ENCODE data around the gene SESN3. TPM values are rescaled to one million over a fixed set of nuclear protein-coding genes. Genes with fewer than 3 reads are reported as not detected.

The SESN3 gene
- total RNA-seq, 4 donors from 2014 or later, result 12.4 to 37.3 (median 25.5) TPM

DNA sequence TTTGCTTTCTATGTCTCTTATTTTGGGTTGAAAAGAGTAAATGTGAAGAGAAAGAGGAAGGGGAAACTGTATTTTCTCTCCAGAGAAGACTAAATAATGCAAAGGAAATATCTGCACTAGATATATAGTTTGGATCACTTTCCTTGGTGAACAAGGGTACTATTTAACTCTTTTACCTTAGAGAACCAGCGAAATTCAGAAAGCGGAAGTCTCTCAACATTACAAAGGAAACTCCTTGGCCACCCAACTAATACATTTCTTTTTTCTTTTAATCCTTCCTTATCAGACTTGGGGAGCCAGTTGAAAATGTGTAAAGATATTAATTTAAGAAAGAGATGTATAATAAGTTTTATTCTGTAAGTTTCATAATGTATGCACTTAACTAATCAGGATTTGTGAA, 64.2 kb downstream of the SESN3 start:
- 91 to 94% methylated on average over 2 of the region's 2 CpGs for WGBS, 2 donors
- TF ChIP-seq, protein P1, sequence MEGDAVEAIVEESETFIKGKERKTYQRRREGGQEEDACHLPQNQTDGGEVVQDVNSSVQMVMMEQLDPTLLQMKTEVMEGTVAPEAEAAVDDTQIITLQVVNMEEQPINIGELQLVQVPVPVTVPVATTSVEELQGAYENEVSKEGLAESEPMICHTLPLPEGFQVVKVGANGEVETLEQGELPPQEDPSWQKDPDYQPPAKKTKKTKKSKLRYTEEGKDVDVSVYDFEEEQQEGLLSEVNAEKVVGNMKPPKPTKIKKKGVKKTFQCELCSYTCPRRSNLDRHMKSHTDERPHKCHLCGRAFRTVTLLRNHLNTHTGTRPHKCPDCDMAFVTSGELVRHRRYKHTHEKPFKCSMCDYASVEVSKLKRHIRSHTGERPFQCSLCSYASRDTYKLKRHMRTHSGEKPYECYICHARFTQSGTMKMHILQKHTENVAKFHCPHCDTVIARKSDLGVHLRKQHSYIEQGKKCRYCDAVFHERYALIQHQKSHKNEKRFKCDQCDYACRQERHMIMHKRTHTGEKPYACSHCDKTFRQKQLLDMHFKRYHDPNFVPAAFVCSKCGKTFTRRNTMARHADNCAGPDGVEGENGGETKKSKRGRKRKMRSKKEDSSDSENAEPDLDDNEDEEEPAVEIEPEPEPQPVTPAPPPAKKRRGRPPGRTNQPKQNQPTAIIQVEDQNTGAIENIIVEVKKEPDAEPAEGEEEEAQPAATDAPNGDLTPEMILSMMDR (IDR thresholded peaks at IDR 0.05), result no peak
- TF ChIP-seq POLR2A (IDR thresholded peaks at IDR 0.05), result no peak
- H3K4me3 ChIP-seq (ENCODE audit: low read depth, poor library complexity, severe bottlenecking), result no peak overlapping the region
- intact Hi-C loops (cut with DNase I; ENCODE audit: low total_unique reads), result no loop called here
- no peak for DNase-seq (ENCODE audit: low spot score in 2 of 2)

- intact Hi-C loops (cut with DNase I; ENCODE audit: low total_unique reads), result no loop called here
Observed at GRCh38 chr11:95165638-95166037, 65.4 kb downstream of the SESN3 start.

GRCh38 chr11:95163106-95163505, 67.9 kb downstream of the SESN3 start:
- intact Hi-C loops (cut with DNase I; ENCODE audit: low total_unique reads), result no loop called here
- H3K4me3 ChIP-seq (ENCODE audit: low read depth, poor library complexity, severe bottlenecking), result no peak overlapping the region
- WGBS, 2 donors, result 39 to 40% methylated on average over 4 of the region's 4 CpGs
- TF ChIP-seq, protein P1 (IDR thresholded peaks at IDR 0.05), result no peak
- TF ChIP-seq POLR2A (IDR thresholded peaks at IDR 0.05), result no peak
- DNase-seq (ENCODE audit: low spot score in 2 of 2), result no peak

More at GRCh38 chr11:95165638-95166037, 65.4 kb downstream of the SESN3 start:
- TF ChIP-seq POLR2A (IDR thresholded peaks at IDR 0.05), result no peak
- TF ChIP-seq, protein P1 (IDR thresholded peaks at IDR 0.05), result no peak
- DNase-seq (ENCODE audit: low spot score in 2 of 2), result no peak
- H3K4me3 ChIP-seq (ENCODE audit: low read depth, poor library complexity, severe bottlenecking), result no peak overlapping the region

DNA sequence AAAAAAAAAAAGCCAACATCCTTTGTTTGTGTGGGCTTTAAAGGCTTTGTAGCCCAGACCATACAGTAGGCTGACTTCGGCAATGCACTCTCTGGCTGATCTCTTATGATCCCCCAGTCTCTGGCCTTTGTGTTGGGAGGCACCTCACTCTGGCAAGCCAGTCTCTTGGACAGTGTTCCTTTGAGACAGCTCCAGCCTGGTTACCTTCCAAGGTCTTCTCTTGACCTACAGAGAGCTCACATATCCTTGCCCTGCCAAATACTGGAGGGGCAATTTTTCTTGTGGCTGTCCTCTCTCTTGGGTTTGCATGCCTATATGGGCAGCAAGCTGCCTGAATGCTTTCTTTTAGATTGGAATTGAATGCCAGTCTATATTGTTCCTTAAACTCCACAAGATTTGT, 69.8 kb downstream of the SESN3 start:
- no peak for TF ChIP-seq POLR2A (IDR thresholded peaks at IDR 0.05)
- TF ChIP-seq, protein P1 (IDR thresholded peaks at IDR 0.05), result no peak
- no peak overlapping the region for H3K4me3 ChIP-seq (ENCODE audit: low read depth, poor library complexity, severe bottlenecking)
- 83 to 96% methylated on average over 1 of the region's 1 CpG for WGBS, 2 donors
- DNase-seq (ENCODE audit: low spot score in 2 of 2), result no peak
- intact Hi-C loops (cut with DNase I; ENCODE audit: low total_unique reads), result no loop called here

GRCh38 chr11:95157824-95158223, 73.2 kb downstream of the SESN3 start:
- H3K4me3 ChIP-seq (ENCODE audit: low read depth, poor library complexity, severe bottlenecking), result no peak overlapping the region
- TF ChIP-seq, protein P1 (IDR thresholded peaks at IDR 0.05), result no peak
- TF ChIP-seq POLR2A (IDR thresholded peaks at IDR 0.05), result no peak
- no peak for DNase-seq (ENCODE audit: low spot score in 2 of 2)
- intact Hi-C loops (cut with DNase I; ENCODE audit: low total_unique reads), result no loop called here
- WGBS, 2 donors, result 82 to 96% methylated on average over 1 of the region's 1 CpG

GRCh38 chr11:95156916-95157541, 74.0 kb downstream of the SESN3 start:
- intact Hi-C loops (cut with DNase I; ENCODE audit: low total_unique reads), result no loop called here
- no peak overlapping the region for H3K4me3 ChIP-seq (ENCODE audit: low read depth, poor library complexity, severe bottlenecking)
- no peak for DNase-seq (ENCODE audit: low spot score in 2 of 2)
- TF ChIP-seq POLR2A (IDR thresholded peaks at IDR 0.05), result no peak
- TF ChIP-seq, protein P1 (IDR thresholded peaks at IDR 0.05), result no peak
- 19 to 27% methylated on average over 7 of the region's 7 CpGs for WGBS, 2 donors
